GM21723 (cell line): ENCODE results near the gene COL5A1.

Experiments
- ATAC-seq: cut with Tn5 transposase; IDR thresholded peaks from one replicate; pipeline ENCODE4 v1.9.1; 2021; ENCODE audit warnings: mild to moderate bottlenecking, moderate library complexity; ENCODE audit not compliant: unreplicated experiment

COL5A1 gene

GRCh38 chr9:134641173-134641989 is at the start of gene COL5A1:
TSS of gene COL5A1 (plus strand) at chr9:134641803. CDS start at chr9:134642188, 385 bp downstream.
- ATAC-seq = no peak

- ATAC-seq = no peak
Measured at GRCh38 chr9:134592018-134592818, 49.4 kb upstream of the COL5A1 start.

- no peak for ATAC-seq
Measured at GRCh38 chr9:134592819-134593200, 48.8 kb upstream of the COL5A1 start.

- no peak for ATAC-seq
Measured at GRCh38 chr9:134593286-134594077, 48.1 kb upstream of the COL5A1 start.

- no peak for ATAC-seq
Measured at GRCh38 chr9:134594078-134594941, 47.3 kb upstream of the COL5A1 start.

GRCh38 chr9:134595014-134595413 is 46.6 kb upstream of the COL5A1 start:
- ATAC-seq = no peak

- ATAC-seq = no peak
Measured at GRCh38 chr9:134597041-134597913, 44.3 kb upstream of the COL5A1 start.

GRCh38 chr9:134597957-134598883 is 43.4 kb upstream of the COL5A1 start:
- ATAC-seq = no peak

- no peak for ATAC-seq
Measured at GRCh38 chr9:134598884-134599245, 42.7 kb upstream of the COL5A1 start.

- no peak for ATAC-seq
Measured at GRCh38 chr9:134600371-134600770, 41.2 kb upstream of the COL5A1 start.

GRCh38 chr9:134600836-134601638 is 40.6 kb upstream of the COL5A1 start:
- ATAC-seq = no peak

- no peak for ATAC-seq
Measured at GRCh38 chr9:134601764-134602163, 39.8 kb upstream of the COL5A1 start.

GRCh38 chr9:134602547-134603362 is 38.8 kb upstream of the COL5A1 start:
- no peak for ATAC-seq

GRCh38 chr9:134604834-134605233 is 36.8 kb upstream of the COL5A1 start:
- no peak for ATAC-seq

- ATAC-seq = no peak
Measured at GRCh38 chr9:134605351-134605965, 36.1 kb upstream of the COL5A1 start.

GRCh38 chr9:134605966-134606357 is 35.6 kb upstream of the COL5A1 start:
- no peak for ATAC-seq
